CD4-positive, alpha-beta memory T cell (primary cell): ENCODE results near the gene ABCC1. TPM values are rescaled to one million over a fixed set of nuclear protein-coding genes. Genes with fewer than 3 reads are reported as not detected.
"Not testable (repeated sequence)": the region's sequence is repeated elsewhere in the genome, so short reads cannot be mapped to it uniquely, and the experiment has no call there.

Experiments used
- CTCF ChIA-PET: fragments of 350-600 bp; sonication (Branson Sonifier 250); formaldehyde crosslinking; loops from one replicate; lab custom pipeline; 2021; ENCODE audit warnings: inconsistent platforms; ENCODE audit not compliant: partially characterized antibody; lab: Charles Lee
- POLR2A ChIA-PET: fragments of 350-600 bp; sonication (Branson Sonifier 250); formaldehyde crosslinking; loops from one replicate; lab custom pipeline; 2021; ENCODE audit not compliant: partially characterized antibody; lab: Charles Lee
- DNase-seq, 5 donors: peaks; one replicate each; pipeline versions ENCODE4 v3.0.0 to v3.0.0-alpha.2; 2020 to 2022; ENCODE audit warnings: mixed read lengths in 1 of 5
- H3K27ac ChIP-seq: one replicate; pipeline ENCODE4 v1.7.0; 2013; ENCODE audit warnings: low read depth, low read length
- H3K27me3 ChIP-seq: 2 replicates; pipeline ENCODE4 v1.7.0; 2013; ENCODE audit warnings: mild to moderate bottlenecking, low read length, moderate library complexity; ENCODE audit not compliant: insufficient read depth
- H3K36me3 ChIP-seq: 2 replicates; pipeline ENCODE4 v1.7.0; 2013; ENCODE audit warnings: mild to moderate bottlenecking, low read length, moderate library complexity; ENCODE audit not compliant: insufficient read depth
- H3K4me1 ChIP-seq: 2 replicates; pipeline ENCODE4 v1.7.0; 2013; ENCODE audit warnings: mild to moderate bottlenecking, low read length, moderate library complexity; ENCODE audit not compliant: insufficient read depth
- H3K4me3 ChIP-seq, 2 donors: one replicate each; pipeline ENCODE4 v1.7.0; 2013; ENCODE audit warnings: low read length in 2 of 2, mild to moderate bottlenecking in 1 of 2
- H3K9me3 ChIP-seq, 2 donors: one replicate each; pipeline ENCODE4 v1.7.0; 2013; ENCODE audit warnings: low read length in 2 of 2, control low read depth in 1 of 2; ENCODE audit not compliant: control insufficient read depth in 1 of 2
- H3K27ac Mint-ChIP-seq, 7 donors: one replicate each; pipeline ENCODE4 v1.8.0; 2020 to 2021; ENCODE audit warnings: mixed read lengths in 7 of 7, mild to moderate bottlenecking in 6 of 7, inconsistent platforms in 3 of 7, moderate library complexity in 3 of 7
- H3K27me3 Mint-ChIP-seq, 2 donors: one replicate each; pipeline ENCODE4 v1.8.0; 2020 to 2021; ENCODE audit warnings: mixed read lengths in 2 of 2
- H3K36me3 Mint-ChIP-seq, 2 donors: one replicate each; pipeline ENCODE4 v1.8.0; 2020 to 2021; ENCODE audit warnings: mixed read lengths in 2 of 2, inconsistent platforms in 1 of 2, mild to moderate bottlenecking in 1 of 2
- H3K4me1 Mint-ChIP-seq, 4 donors: one replicate each; pipeline ENCODE4 v1.8.0; 2020 to 2021; ENCODE audit warnings: mixed read lengths in 4 of 4, mild to moderate bottlenecking in 1 of 4
- H3K4me3 Mint-ChIP-seq, 8 donors: one replicate each; pipeline ENCODE4 v1.8.0; 2020 to 2021; ENCODE audit warnings: mixed read lengths in 8 of 8, mild to moderate bottlenecking in 7 of 8, moderate library complexity in 6 of 8, inconsistent platforms in 3 of 8
- H3K9me3 Mint-ChIP-seq, 8 donors: one replicate each; pipeline ENCODE4 v1.8.0; 2020 to 2021; ENCODE audit warnings: mixed read lengths in 8 of 8, mild to moderate bottlenecking in 5 of 8, inconsistent platforms in 3 of 8, moderate library complexity in 1 of 8
- intact Hi-C: fragments of 100-400 bp; cut with micrococcal nuclease; formaldehyde crosslinking; loops from one replicate; pipeline ENCODE4 v1.15.1; 2023
- polyA plus RNA-seq, 2 donors: library from polyadenylated mRNA; unstranded; fragments of 300-500 nt; fragmentation: Illumina TruSeq; gene quantifications; one replicate each; pipeline ENCODE4 v1.2.3, GENCODE V29; 2021
- total RNA-seq, 2 experiments: library from RNA; stranded (reverse); gene quantifications; one replicate each; pipeline ENCODE4 v1.2.3, GENCODE V29; 2021

ABCC1 gene
- total and polyA plus RNA-seq, 4 experiments from 2014 or later, result 1.9 to 69.9 (median 34.2) TPM

DNA sequence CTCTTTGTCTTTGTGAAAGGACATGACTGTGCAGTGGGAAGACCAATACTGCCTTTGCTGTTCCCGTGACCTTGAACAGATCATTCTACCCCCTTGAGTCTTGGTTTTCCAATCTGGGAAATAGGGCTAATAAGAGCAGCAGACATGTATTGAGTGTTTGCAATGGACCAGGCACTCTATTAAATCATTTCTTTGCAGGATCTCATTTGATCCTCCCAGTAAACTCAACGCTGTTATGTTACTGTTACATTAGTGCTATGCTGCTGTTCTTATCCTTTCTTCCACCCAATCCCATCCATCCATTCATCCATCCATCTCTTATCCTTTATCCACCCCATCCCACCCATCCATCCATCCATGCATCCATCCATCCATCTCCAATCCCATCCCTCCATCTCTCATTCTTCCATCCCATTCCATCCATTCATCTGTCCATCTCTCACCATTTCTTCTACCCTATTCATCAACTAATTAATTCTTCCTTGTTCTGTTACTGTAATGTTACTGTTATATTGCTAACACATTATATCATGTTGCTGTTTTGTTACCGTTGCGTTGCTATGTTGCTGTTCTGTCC, 208.8 kb downstream of the ABCC1 start:
- POLR2A ChIA-PET, result no interaction called here
- Mint-ChIP-seq H3K4me1 (peaks cover 0 to 3% (median 0%) of the 10 kb centered on the region in 4 donors), H3K9me3 (peaks cover 3 to 43% (median 24%) of the 10 kb centered on the region in 8 donors), H3K4me3 (no peak overlapping the region), H3K27ac (no peak overlapping the region), H3K36me3 (peaks cover 0 to 4% of the 10 kb centered on the region in 2 donors), H3K27me3 (peaks cover 3 to 13% of the 10 kb centered on the region in 2 donors)
- Histone ChIP-seq H3K4me3 (no peak overlapping the region), H3K27me3 (no peaks in the 10 kb centered on the region), H3K27ac (no peak overlapping the region), H3K36me3 (peaks cover 5% of the 10 kb centered on the region), H3K9me3 (peaks cover 0 to 18% of the 10 kb centered on the region in 2 donors), H3K4me1 (no peaks in the 10 kb centered on the region)
- CTCF ChIA-PET, result no interaction called here
- intact Hi-C loops, result no loop called here
- no peak for DNase-seq

DNA sequence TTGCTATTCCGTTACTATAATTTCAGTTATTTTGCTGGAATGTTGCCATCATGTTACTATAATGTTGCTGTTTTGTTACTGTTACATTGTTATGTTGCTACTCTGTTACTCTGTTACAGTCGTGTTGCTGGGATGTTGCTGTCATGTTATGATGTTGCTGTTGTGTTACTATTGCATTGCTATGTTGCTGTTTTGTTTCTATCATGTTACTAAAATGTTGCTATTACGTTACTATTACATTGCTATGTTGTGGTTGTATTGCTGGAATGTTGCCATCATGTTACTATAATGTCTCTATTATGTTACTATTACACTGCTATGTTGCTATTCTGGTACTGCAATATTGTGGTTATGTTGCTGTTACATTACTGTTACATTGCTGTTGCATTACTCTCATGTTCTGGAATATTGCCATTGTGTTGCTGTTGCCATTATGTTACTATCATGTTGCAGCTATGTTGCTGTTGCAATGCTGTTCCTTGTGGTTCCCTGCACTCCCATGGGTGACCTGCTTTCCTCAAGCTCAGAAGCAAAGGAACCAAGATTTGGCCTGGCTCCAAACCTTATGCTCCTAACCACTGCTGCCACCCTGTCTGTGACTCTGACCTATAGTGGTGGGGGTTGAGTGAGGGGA, 209.4 kb downstream of the ABCC1 start:
- Histone ChIP-seq H3K27me3 (no peaks in the 10 kb centered on the region), H3K4me1 (no peaks in the 10 kb centered on the region), H3K36me3 (peaks cover 5% of the 10 kb centered on the region), H3K9me3 (peaks cover 0 to 18% of the 10 kb centered on the region in 2 donors), H3K27ac (no peak overlapping the region), H3K4me3 (no peak overlapping the region)
- H3K36me3 Mint-ChIP-seq, result peaks cover 0 to 4% of the 10 kb centered on the region in 2 donors
- H3K4me1 Mint-ChIP-seq, result peaks cover 0 to 3% (median 0%) of the 10 kb centered on the region in 4 donors
- no peak overlapping the region for H3K4me3 Mint-ChIP-seq
- H3K9me3 Mint-ChIP-seq, result peaks cover 3 to 41% (median 24%) of the 10 kb centered on the region in 8 donors
- peaks cover 3 to 13% of the 10 kb centered on the region in 2 donors for H3K27me3 Mint-ChIP-seq
- intact Hi-C loops, result no loop called here
- no peak overlapping the region for H3K27ac Mint-ChIP-seq
- CTCF ChIA-PET, result no interaction called here
- POLR2A ChIA-PET, result no interaction called here
- DNase-seq, result no peak

DNA sequence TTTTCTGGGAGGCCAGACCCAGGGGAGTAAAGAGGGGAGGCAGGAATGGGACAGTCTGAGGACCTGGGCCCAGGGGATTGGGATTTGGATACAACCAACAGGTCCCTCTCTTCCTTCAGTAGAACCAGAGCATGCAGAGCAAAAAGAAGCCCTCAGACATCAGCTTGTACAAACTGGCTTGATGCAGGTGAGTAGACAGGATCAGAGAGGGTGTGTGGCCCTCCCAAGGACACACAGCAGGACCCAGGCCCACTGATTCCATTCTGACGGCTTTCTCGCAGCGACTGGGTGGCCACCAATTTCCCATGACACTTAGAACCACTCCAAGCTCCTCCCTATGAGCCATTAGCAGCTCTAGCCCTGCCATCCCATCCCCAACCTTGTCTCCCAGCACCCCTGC, 210.2 kb downstream of the ABCC1 start:
- POLR2A ChIA-PET, result no interaction called here
- peaks cover 5% of the 10 kb centered on the region for H3K36me3 ChIP-seq

DNA sequence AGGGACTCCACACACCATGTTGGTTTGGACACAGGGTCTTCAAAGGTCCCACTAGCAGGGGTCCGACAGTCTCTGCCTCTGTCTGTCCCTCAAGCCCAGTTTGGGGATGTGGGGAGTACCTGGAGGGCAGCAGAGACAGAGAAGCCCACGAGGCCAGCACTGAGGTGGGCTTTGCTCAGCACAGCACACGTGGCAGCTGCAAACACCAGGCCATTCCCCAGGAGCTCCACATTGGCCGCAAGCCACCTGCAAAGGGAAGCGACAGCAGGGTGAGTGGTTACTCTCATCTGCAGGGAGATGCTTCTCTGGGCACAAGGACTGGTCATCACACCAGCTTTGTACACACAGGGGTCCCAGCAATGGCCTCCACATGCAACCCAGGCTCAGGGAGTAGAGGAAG, 211.9 kb downstream of the ABCC1 start:
- Histone ChIP-seq H3K27ac (no peak overlapping the region), H3K9me3 (peaks cover 0 to 18% of the 10 kb centered on the region in 2 donors), H3K27me3 (no peaks in the 10 kb centered on the region), H3K4me1 (no peaks in the 10 kb centered on the region), H3K4me3 (no peak overlapping the region), H3K36me3 (peaks cover 5% of the 10 kb centered on the region)
- ChIA-PET POLR2A (no interaction called here), CTCF (no interaction called here)
- H3K27ac Mint-ChIP-seq, result no peak overlapping the region
- peaks cover 2 to 13% of the 10 kb centered on the region in 2 donors for H3K27me3 Mint-ChIP-seq
- H3K4me3 Mint-ChIP-seq, result no peak overlapping the region
- H3K4me1 Mint-ChIP-seq, result no peaks in the 10 kb centered on the region
- intact Hi-C loops, result no loop called here
- peaks cover 3 to 41% (median 24%) of the 10 kb centered on the region in 8 donors for H3K9me3 Mint-ChIP-seq
- peaks cover 0 to 4% of the 10 kb centered on the region in 2 donors for H3K36me3 Mint-ChIP-seq
- DNase-seq, result no peak

More for the DNA sequence above, 210.2 kb downstream of the ABCC1 start:
- Histone ChIP-seq H3K4me1 (no peaks in the 10 kb centered on the region), H3K27ac (no peak overlapping the region), H3K9me3 (peaks cover 0 to 18% of the 10 kb centered on the region in 2 donors), H3K27me3 (no peaks in the 10 kb centered on the region), H3K4me3 (no peak overlapping the region)
- Mint-ChIP-seq H3K27me3 (peaks cover 3 to 13% of the 10 kb centered on the region in 2 donors), H3K4me1 (peaks cover 0 to 3% (median 0%) of the 10 kb centered on the region in 4 donors), H3K27ac (no peak overlapping the region), H3K36me3 (peaks cover 0 to 4% of the 10 kb centered on the region in 2 donors), H3K4me3 (no peak overlapping the region), H3K9me3 (peaks cover 3 to 41% (median 24%) of the 10 kb centered on the region in 8 donors)
- intact Hi-C loops, result no loop called here
- DNase-seq, result no peak
- CTCF ChIA-PET, result no interaction called here

DNA sequence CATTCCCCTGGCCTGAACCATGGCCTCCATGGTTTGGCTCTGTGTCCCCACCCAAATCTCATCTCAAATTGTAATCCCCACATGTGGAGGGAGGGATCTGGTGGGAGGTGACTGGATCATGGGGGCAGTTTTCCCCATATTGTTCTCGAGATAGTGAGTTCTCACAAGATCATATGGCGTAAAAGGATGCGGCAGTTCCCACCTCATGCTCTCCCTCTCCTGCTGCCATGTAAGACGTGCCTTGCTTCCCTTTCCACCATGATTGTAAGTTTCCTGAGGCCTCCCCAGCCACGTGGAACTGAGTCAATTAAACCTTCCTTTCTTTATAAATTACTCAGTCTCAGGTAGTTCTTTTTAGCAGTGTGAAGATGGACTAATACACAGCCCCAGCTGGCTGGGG, 212.4 kb downstream of the ABCC1 start:
- H3K27ac Mint-ChIP-seq, H3K4me1 ChIP-seq, H3K36me3 Mint-ChIP-seq, POLR2A ChIA-PET, H3K27ac ChIP-seq, CTCF ChIA-PET, H3K4me3 ChIP-seq, DNase-seq, intact Hi-C loops, H3K36me3 ChIP-seq, H3K4me1 Mint-ChIP-seq, H3K4me3 Mint-ChIP-seq, H3K27me3 ChIP-seq: not testable (repeated sequence)
- peaks cover 2 to 13% of the 10 kb centered on the region in 2 donors for H3K27me3 Mint-ChIP-seq
- H3K9me3 ChIP-seq, result peaks cover 0 to 18% of the 10 kb centered on the region in 2 donors
- H3K9me3 Mint-ChIP-seq, result peaks cover 3 to 41% (median 22%) of the 10 kb centered on the region in 8 donors

DNA sequence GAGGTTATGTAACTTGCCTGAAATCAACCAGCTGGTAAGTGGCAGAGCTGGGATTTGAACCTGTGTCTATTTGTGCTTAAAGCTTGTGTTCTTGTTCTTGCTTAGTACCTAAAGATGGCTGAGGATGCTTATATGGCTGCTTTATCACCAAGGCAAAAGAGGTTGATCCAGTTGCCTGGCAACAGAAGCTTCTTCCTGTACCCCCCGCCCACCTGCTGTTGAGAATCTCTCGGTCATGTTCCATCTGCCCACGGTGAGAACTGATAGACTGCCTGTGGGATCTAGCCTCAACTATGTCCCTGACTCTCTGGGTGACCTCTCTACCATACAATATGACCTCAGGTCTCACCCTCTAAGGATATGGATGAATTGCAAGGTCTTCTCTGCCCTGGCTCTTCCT, 213.2 kb downstream of the ABCC1 start:
- H3K27me3 ChIP-seq, result no peaks in the 10 kb centered on the region
- Mint-ChIP-seq H3K4me1 (no peaks in the 10 kb centered on the region), H3K4me3 (no peak overlapping the region), H3K27ac (no peak overlapping the region), H3K36me3 (peaks cover 0 to 4% of the 10 kb centered on the region in 2 donors), H3K27me3 (peaks cover 2 to 13% of the 10 kb centered on the region in 2 donors), H3K9me3 (peaks cover 3 to 36% (median 19%) of the 10 kb centered on the region in 8 donors)
- no peak overlapping the region for H3K27ac ChIP-seq
- peaks cover 5% of the 10 kb centered on the region for H3K36me3 ChIP-seq
- intact Hi-C loops, result no loop called here
- DNase-seq, result no peak
- H3K4me1 ChIP-seq, result no peaks in the 10 kb centered on the region
- CTCF ChIA-PET, result no interaction called here
- H3K4me3 ChIP-seq, result no peak overlapping the region
- POLR2A ChIA-PET, result no interaction called here
- peaks cover 0 to 18% of the 10 kb centered on the region in 2 donors for H3K9me3 ChIP-seq

DNA sequence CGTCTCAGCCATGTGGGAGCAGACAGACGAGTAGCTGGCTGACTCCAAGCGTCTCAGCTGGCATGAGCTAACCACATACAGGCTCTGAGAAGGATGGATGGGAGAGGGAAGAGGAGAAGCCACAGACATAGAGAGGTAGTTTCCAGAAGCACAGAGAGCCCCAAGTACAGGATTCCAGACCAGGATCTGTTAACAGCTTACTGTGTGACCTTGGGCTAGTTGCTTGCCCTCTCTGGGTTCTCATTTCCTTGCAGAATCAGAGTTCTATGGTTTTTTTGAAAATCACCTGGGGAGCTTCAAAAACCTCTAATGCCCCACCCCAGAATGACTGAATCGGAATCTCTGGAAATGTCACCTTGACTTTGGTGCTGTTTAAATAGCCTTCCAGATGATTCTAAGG, 213.7 kb downstream of the ABCC1 start:
- H3K27ac ChIP-seq, result no peak overlapping the region
- H3K4me1 Mint-ChIP-seq, result no peaks in the 10 kb centered on the region
- H3K4me3 ChIP-seq, result no peak overlapping the region
- no peaks in the 10 kb centered on the region for H3K27me3 ChIP-seq
- ChIA-PET POLR2A (no interaction called here), CTCF (no interaction called here)
- H3K36me3 ChIP-seq, result peaks cover 5% of the 10 kb centered on the region
- H3K4me1 ChIP-seq, result no peaks in the 10 kb centered on the region
- H3K36me3 Mint-ChIP-seq, result peaks cover 0 to 4% of the 10 kb centered on the region in 2 donors
- peaks cover 0 to 18% of the 10 kb centered on the region in 2 donors for H3K9me3 ChIP-seq
- no peak overlapping the region for H3K4me3 Mint-ChIP-seq
- DNase-seq, result no peak
- no peak overlapping the region for H3K27ac Mint-ChIP-seq
- peaks cover 2 to 13% of the 10 kb centered on the region in 2 donors for H3K27me3 Mint-ChIP-seq
- intact Hi-C loops, result no loop called here
- H3K9me3 Mint-ChIP-seq, result peaks cover 3 to 33% (median 18%) of the 10 kb centered on the region in 8 donors
